HG02642 (cell line): ENCODE data around the gene PTPRC.

Experiments used
- ATAC-seq: cut with Tn5 transposase; IDR thresholded peaks from one replicate; pipeline ENCODE4 v1.9.1; 2021; ENCODE audit warnings: mild to moderate bottlenecking; ENCODE audit not compliant: unreplicated experiment, poor library complexity

Gene PTPRC

DNA sequence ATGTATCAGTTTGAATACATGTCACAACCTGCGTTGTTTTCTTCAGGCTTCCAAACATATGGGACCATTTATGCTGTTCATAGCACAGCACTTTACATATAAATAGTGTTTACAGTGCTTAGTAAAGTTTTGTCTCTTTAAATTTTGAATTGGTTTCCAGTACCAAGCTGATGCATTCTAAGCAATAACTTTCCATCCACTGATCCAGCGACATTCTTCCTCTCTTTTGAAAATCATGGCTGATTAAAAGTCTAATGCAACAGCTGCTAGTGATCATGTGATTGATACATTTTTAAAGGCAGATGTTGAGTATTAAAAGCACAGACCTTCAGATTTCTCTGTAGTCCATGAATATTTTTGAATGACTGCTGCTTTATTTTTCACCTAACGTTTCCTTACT lies 154.9 kb downstream of the PTPRC start:
- no peak for ATAC-seq

GRCh38 chr1:198794498-198794897 lies 155.7 kb downstream of the PTPRC start:
- ATAC-seq, result no peak

- no peak for ATAC-seq
Measured at GRCh38 chr1:198797656-198798055, 158.8 kb downstream of the PTPRC start.

DNA sequence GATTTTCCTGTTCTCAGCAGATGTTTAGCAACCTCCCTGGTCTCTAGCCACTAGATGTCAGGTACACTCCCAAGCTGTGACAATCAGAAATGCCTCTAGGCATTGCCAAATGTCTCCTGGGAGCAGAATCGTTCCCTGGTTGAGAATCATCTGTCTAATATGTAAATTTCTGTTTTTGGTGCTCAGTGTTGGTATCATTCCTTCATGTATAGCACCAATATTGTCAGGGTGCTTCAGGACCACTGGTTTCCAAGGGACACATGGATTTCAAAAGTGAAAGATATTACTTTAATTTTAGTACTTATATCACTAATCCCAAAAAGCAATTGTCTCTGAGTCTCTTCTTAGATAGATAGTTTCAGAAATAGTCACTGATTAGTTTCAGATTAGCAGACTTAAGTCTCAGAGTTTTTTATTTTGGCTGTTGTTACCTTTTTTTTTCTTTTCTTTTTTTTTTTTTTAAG lies 160.1 kb downstream of the PTPRC start:
- ATAC-seq, result peak; percentile 78

- no peak for ATAC-seq
Measured at GRCh38 chr1:198805498-198806151, 166.8 kb downstream of the PTPRC start.

DNA sequence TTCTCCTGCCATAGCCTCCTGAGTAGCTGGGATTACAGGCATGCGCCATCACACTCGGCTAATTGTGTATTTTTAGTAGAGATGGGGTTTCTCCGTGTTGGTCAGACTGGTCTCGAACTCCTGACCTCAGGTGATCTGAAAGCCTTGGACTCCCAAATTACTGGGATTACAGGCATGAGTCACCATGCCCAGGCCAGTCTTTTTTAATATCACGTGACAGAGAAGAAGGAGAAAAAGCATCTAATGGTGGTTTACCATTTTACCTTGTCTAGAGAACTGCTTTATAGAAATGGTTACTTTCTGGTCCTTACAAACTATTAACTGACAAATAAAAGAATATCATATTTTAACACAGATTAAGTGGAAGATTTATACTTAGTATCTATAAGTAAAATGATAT lies 168.0 kb downstream of the PTPRC start:
- no peak for ATAC-seq
